ENCODE measurements around the gene GNAI3. TPM values are rescaled to one million over a fixed set of nuclear protein-coding genes. Genes with fewer than 3 reads are reported as not detected.
A peak's percentile ranks its signal among the peaks of the same experiment; 100 is the strongest.

Gene GNAI3
- total and polyA plus RNA-seq, 2 of the 13 experiments (the other 11 are each of a cell fraction or from before 2014, with no cell fraction given) = 4.3 to 9.0 TPM

- TF ChIP-seq GMEB2 (CRISPR knock-in tag; IDR thresholded peaks at IDR 0.05; ENCODE audit: low read depth) (no peak), MYNN (CRISPR knock-in tag; IDR thresholded peaks at IDR 0.05; ENCODE audit: low read depth) (no peak), ZC3H13 (CRISPR knock-in tag; IDR thresholded peaks at IDR 0.05) (no peak), NFKBIZ (CRISPR knock-in tag; IDR thresholded peaks at IDR 0.05) (no peak), SRSF9 (IDR thresholded peaks at IDR 0.05; ENCODE audit: borderline replicate concordance, insufficient read depth, low read depth, low read length, poor library complexity, severe bottlenecking) (no peak), FOXC1 (CRISPR knock-in tag; IDR thresholded peaks at IDR 0.05; ENCODE audit: borderline replicate concordance) (peak; percentile 71), THAP9 (CRISPR knock-in tag; IDR thresholded peaks at IDR 0.05; ENCODE audit: borderline replicate concordance) (peak; percentile 50; the same call in 1 of the 2 replicates), SOX5 (CRISPR knock-in tag; IDR thresholded peaks at IDR 0.05; ENCODE audit: borderline replicate concordance) (peak; percentile 32), SMAD1 (CRISPR knock-in tag; IDR thresholded peaks at IDR 0.05; ENCODE audit: borderline replicate concordance, low read depth) (peak; percentile 73; the same call in 1 of the 2 replicates), MAFG (CRISPR knock-in tag; IDR thresholded peaks at IDR 0.05) (no peak), TGIF2 (CRISPR knock-in tag; IDR thresholded peaks at IDR 0.05) (no peak), NR2F2 (IDR thresholded peaks at IDR 0.05; ENCODE audit: borderline replicate concordance, low read depth) (no peak), MAZ (IDR thresholded peaks at IDR 0.05; ENCODE audit: borderline replicate concordance, low read depth, low read length) (no peak), MAZ (CRISPR knock-in tag; IDR thresholded peaks at IDR 0.05; ENCODE audit: low read depth) (peak; percentile 58; the same call in 1 of the 2 replicates), JDP2 (CRISPR knock-in tag; IDR thresholded peaks at IDR 0.05; ENCODE audit: borderline replicate concordance) (no peak), EEA1 (CRISPR knock-in tag; IDR thresholded peaks at IDR 0.05; ENCODE audit: borderline replicate concordance) (peak; percentile 5; the same call in 1 of the 2 replicates), ZBTB37 (CRISPR knock-in tag; IDR thresholded peaks at IDR 0.05) (no peak), NR1H2 (CRISPR knock-in tag; IDR thresholded peaks at IDR 0.05; ENCODE audit: borderline replicate concordance, low read depth) (no peak), SNAI1 (CRISPR knock-in tag; IDR thresholded peaks at IDR 0.05; ENCODE audit: borderline replicate concordance) (peak; percentile 72; the same call in 1 of the 2 replicates)
These were observed 107.5 kb downstream of the GNAI3 start, which contains the start of gene GSTM4 (continued) for GRCh38 chr1:109655615-109656519.
